HG02588 (cell line): ENCODE results near the gene LARP4B.

Source experiments
- ATAC-seq: cut with Tn5 transposase; IDR thresholded peaks from one replicate; pipeline ENCODE4 v1.9.1; 2021; ENCODE audit warnings: mild to moderate bottlenecking, moderate library complexity; ENCODE audit not compliant: unreplicated experiment

Gene LARP4B

DNA sequence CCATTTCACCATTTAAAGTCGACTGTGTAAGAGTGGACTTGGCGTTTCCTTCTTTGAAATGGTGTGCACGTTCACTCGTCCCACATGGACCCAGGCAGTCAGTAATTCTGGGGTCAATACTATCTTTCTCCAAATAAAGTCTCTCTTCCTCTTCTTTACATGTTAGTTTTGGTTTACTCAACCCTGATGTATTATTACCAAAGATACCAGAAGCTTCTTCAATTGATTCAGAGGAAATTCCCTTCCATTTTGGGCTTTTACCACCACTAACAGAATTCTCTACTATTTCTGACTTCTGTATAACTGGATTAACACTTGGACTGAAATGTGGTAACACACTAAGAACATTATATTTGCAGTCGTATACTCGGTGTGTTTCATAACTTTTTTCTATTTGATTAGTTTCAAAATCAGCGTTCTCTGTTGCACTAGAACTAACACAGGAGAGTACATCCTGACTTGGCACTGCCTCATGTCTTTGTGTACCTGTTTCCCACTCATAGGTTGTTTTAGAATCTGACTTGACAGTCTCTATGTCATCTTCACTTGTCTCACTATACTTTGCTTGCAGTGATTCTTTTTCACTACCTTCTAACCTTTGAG is 60.8 kb downstream of the LARP4B start:
- no peak for ATAC-seq

DNA sequence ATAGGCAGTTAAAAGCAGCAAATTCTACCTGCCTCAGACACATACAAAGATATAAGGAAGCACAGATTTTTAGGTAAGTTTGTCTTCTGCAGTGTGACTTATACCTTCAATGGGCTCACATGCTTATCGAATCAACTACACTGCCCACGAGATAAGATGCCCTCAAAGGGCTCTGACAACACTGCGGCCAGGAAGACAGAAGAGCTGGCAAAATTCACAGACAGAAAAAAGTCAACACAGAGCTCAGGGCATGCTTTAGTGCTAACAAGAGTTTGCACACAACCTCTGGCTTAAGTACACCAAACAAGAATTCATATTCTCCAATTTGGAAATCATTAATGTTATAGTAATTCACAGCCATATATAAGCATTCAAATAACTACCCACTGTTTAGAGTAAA is 62.3 kb downstream of the LARP4B start:
- no peak for ATAC-seq

DNA sequence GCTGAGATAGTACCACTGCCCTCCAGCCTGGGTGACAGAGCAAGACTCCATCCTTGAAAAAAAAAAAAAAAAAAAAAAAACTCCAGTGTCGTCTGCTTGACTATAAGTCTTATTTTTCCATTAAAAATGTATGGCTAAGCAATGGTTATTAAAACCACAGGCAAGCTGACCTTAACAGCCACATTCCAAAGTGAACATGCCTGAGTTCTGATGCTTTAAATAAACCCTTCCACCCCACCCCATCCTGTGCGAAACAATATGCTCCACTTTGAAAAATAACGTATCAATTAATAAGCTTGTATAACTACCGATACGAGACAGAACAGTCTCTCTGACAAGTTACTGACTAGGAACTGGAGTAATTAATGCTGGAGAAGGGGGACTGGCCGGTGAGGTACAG is 63.7 kb downstream of the LARP4B start:
- no peak for ATAC-seq

DNA sequence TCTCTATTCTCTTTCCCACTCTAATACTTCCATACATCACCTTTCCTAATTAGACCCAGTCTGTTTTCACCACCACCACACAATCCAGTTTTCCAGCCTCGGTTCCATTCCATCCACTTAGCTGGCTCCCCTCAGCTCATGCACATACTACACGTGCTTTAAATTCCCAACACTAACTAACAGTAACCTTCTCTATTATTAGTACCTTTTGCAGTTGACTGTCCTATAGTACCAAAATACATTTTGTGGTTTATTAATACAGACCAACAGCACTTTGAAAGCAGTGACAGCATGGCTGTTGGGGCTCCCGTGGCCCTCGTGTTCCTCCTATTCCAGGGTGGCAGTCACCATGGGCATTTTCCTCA is 64.9 kb downstream of the LARP4B start:
- no peak for ATAC-seq

DNA sequence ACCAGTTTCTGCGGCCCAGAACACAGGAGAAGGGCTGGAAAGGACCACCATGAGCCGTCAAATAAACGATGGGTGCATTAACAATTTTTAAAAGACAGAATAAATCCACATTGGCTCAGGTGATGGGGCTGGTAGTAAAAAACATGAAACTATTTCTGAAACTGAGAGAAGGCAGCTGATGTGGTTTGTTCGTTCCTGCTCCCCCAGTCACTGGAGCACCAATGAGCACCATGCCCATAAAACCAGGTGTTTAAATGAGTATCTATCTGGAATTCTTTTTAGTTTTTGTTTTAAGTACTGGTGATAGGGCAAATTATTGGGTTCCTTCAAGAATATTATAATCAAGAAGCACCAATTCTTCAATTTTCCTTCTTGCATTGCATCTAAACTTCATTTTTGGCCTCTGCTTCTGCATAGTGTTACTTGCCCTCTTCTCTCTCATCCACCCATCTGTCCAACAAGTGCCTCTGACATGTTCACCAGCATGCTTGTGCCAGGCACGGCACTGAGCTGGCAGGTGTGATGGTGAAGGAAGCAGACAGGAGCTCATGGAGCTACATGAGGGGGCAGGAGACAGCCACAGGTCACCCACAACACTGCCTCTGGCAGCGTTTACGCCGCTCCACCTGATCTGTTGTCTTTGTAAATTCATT is 65.5 kb downstream of the LARP4B start:
- no peak for ATAC-seq

DNA sequence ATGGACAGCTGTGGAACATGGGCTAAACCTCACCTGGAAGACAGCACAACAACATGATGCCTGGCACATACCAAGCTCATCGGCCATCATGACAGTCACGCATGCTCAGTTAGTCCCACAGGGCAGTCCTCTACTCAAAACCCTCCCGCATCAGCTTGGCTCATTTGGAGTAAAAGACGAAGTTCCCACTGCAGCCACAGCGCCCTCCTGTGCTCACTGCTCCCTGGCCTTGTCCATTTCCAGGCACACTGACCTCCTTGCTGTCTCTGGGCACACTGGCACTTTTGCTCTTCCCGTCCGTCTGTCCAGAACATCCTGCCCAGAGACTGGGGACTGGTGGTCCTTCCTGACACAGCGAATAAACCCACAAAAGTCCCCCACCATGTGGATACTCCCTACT is 66.2 kb downstream of the LARP4B start:
- ATAC-seq: no peak

DNA sequence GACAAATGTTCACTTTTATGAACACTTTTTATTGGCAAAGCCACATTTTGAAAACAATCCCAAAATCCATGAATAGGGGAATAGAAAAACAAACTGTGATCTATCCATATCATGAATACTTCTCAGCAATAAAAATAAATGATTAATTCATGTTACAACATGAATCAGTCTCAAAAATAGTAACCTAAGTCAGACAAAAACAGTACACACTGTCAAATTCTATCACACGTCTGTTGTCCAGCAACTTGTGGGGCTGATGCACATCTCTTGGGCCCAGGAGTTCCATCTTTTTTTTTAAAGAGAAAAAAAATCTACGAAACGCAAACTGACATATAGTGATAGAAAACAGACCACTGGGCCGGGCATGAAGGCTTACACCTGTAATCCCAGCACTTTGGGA is 71.0 kb downstream of the LARP4B start:
- ATAC-seq: no peak

DNA sequence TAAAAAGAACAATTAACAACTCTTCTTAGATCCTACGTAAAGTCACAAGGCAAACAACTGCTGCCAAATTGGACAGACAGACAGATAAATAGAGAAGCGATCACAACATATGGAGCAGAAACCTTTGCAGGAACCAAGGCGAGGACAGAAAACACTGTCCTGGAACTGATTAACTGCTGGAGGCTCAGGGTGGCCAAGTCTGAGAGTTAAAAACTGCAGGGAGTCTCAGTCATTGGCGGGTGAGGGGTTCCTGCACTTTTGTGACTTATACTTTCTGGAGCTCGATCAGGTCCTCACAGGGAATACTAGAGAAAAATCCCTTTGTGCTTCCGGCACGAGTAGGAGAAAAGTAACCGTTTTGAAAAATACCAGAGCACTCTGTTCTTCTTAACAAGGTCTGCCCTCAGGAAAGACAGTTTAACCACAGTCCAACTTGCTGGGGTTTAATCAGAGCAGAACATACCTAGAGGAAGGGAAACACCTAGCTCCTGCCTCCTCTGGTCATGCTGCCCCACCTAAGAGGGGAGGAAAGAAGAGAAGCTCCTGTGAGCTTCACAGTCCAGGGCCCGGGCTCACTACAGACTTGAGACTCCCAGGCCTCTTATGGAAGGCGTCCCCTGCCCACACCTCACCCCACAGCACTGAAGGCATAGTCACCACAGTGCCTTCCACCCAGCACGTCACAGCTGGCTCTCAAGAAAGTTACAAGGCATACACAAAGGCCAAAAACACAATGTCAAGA is 74.9 kb downstream of the LARP4B start:
- ATAC-seq: no peak

DNA sequence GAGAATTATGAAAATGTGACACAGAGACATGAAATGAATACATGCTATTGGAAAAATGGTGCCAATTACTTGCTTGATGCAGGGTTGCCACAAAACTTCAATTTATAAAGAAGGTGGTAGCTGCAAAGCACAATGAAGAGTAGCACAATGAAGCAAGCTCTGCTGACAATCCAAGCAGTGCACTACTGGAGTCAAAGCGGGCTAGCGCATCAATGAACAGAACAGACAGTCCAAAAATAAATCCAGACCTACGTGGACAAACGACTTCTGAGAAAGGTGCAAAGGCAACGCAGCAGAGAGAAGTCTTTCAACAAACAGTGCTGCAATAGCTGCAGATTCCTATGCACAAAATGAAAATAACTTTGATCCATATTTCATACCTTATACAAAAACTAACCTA is 75.8 kb downstream of the LARP4B start:
- ATAC-seq: no peak

DNA sequence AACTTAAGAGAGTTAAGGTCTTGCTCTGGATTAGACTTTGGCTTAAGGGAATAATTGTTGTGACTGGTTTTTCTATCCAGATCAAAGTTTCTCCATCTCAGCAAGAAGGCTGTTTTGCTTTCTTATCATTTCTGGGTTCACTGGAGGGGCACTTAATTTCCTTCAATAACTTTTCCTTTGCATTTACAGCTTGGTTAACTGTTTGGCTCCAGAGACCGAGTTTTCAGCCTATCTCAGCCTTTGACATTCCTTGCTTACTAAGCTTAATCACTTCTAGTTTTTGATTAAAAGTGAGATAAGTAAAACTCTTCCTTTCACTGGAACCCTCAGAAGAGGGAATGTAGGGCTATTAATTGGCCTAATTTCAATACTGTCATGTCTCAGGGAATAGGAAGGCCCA is 76.4 kb downstream of the LARP4B start:
- ATAC-seq: no peak

DNA sequence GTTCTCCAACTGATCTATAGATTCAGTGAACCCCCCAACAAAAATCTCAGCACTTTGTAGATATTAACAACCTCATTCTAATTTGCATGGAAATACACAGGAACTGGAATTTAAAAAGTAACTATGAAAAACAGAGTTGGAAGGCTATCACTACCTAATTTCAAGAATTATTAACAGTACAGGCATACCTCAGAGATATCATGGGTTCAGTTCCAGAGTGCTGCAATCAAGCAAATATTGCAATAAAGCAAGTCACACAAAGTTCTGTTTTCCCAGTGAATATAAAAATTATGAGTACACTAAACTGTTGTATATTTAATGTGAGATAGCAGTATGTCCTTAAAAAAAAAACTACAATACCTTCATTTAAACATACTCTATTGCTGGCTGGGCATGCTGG is 78.5 kb downstream of the LARP4B start:
- no peak for ATAC-seq

DNA sequence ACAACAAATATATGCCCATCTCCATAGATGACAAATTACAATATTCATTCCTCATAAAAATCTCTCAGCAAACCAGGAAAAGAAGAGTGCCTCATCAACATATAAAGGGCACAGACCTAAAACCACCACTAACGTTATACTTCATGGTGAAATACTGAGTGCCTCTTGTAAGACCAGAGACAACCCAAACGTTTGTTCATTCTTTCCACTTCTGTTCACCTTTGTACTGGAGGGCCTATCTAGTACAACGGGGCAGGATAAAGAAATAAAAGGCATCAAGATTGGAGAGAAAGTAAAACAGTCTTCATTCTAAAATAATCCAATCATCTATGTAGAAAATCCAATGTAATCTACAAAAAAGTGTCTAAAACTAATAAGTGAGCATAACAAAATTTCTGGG is 79.1 kb downstream of the LARP4B start:
- no peak for ATAC-seq

DNA sequence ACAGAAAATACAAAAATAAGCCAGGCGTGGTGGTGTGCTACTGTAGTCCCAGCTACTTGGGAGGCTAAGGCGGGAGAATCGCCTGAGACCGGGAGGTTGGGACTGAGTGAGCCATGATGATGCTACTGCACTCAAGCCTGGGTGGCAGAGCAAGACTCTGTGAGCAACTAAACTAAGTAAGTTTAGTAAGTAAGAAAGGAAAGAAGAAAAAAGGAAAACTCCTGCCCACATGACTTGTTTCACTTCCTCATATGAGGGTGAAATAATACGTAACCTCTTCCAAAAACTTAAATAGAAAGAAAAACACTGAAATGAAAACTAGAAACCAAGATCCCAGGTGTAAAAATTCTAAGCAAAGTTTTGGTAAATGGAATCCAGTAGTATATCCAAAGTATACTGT is 79.6 kb downstream of the LARP4B start:
- ATAC-seq: peak; percentile 89

DNA sequence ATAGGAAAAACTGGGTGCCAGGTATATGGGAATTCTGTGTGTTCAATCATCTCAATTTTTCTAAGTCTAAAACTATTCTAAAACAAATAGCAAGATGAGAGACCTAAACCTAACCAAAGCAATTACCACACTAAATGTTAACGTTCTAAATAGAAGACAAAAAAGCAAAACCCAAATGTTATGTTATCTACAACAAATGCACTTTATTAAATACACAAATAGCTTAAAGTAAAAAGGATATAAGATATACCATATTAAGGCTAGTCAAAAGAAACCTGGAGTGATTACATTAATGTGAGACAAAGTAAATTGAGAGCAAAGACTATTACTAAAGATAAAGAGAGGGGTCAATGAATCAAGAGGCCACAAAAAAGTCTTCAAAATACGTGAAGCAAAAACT is 81.4 kb downstream of the LARP4B start:
- no peak for ATAC-seq

DNA sequence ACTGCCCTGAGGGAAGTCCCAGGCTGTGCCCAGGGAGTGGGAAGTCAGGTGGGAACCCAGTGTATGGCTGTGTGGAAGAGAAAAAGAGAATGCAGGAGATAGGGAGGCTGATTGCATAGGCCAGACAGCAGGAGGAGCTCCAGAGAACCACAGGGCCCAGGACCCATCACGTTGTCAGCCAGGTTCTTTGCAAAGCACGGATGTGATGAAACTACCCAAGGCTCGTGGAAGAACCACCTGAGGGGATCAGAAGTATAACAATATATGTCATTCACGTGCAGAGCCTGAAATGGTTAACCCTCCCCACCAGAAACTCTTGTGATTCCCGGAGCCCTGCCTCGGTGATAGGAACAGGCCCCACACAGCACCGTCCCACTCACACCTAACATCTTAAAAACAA is 83.6 kb downstream of the LARP4B start:
- no peak for ATAC-seq

DNA sequence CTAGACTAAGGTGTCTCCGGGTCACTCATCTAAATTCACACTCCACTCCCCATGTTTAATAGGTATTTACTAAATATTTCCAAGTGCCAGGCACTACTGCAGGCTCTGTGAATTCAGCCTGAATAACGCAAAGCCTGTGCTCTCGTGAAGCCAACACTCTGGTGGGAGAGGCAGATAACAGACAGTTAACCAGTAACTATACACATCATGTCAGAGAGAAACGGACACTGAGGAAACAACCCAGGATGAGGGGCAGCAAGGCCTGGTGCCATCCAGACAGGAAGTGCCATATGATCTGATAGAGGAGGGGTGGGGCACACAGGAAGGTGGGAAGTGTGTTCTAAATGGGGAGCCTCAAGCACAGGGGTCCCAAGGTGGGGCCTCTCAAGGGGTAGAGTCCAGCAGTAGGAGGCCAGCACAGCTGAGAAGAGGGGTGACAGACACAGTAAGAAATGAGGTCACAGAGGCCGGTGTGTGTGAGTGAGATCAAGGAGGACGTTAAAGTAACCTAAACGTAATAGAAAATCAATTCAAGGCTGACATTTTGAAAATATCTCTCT is 85.3 kb downstream of the LARP4B start:
- ATAC-seq: no peak

DNA sequence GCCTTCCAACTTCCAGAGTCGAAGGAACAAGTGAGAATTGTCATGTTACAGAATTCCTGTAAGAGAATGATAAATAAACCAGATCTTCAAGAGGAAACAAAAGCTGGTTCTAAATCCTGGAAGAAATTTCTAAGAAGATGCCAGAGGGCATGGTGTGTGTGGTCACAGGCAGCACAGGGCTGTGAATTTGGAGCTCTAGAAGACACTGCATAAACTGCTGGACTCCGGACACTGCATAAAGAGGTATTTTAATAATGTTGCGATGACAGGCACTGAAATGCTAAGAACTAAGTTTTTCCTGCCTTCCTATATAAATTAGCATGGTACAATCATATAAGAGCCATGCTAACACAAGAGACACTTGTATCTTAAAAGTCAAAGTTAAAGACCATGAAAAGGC is 86.0 kb downstream of the LARP4B start:
- no peak for ATAC-seq

DNA sequence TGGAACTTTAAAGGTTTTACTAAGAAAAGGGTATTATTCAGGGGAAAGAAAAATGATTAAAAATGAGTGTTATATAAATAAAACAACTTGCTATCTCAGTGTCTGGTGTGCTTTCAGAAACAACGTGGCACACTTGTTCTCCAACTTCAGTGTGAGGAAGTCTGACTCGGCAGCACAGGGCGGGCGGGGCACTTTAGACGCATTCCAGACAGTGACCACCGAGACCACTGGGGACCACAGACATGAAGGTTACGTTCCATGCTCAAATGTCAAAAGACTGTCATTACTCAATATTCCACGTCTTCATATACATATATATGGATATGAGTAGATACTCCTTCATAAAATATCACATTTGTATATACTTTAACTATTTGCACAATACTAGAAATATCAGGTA is 87.0 kb downstream of the LARP4B start:
- ATAC-seq: no peak

DNA sequence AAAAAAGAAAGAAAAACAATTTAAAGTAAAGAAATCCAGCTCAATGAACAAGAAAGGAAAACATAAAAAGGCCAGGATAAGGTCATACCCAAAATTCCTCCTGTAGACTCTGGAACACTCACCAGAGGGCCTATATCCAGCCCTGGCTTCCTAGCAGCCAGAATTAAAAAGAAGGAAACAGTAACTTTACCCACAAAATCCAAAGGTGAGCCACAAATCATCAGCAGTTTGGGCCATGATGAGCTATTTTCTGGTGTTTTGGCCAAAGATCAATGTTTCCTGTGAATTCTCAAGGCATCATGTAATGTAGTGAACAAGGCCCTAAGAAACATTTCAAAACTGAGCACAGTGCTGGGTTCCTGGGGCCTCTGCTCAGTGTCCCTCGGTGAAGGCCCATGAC is 87.8 kb downstream of the LARP4B start:
- no peak for ATAC-seq

DNA sequence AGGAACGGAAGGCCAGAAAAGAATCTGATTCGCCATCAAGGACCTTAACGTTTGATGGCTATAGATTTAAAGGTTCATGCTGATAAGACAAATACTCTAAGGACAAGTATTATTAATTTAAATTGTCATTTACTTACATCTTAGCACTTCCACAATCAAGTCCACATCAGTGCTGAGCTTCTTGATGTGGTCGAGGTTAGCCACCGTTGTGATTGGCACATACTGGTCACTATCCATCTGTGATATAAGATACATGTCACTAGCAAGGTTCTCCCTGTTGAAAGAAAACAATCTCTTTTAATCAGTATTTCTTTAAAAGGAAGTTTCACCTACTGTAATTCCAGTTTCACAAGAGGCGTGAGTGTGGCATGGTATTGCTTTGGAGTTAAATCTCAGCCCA is 88.7 kb downstream of the LARP4B start:
- ATAC-seq: no peak

DNA sequence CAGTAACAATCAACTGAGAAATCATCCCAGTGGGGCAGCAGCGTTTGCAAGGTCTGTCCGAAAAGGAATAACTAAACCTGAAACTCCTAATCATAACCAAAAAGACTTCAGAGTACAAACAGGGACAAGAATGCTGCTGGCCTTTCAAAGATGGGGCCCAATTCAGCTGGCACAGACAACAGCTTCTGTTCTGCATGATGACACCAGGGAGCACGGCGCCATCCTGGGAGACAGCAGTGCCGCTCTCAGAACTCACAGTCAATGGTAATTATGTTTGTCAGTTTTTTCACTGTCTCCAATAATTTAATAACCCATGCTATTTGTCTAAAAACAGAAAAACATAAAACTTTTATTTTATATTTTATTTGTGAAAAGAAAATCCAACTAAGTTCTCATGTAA is 90.0 kb downstream of the LARP4B start:
- no peak for ATAC-seq

DNA sequence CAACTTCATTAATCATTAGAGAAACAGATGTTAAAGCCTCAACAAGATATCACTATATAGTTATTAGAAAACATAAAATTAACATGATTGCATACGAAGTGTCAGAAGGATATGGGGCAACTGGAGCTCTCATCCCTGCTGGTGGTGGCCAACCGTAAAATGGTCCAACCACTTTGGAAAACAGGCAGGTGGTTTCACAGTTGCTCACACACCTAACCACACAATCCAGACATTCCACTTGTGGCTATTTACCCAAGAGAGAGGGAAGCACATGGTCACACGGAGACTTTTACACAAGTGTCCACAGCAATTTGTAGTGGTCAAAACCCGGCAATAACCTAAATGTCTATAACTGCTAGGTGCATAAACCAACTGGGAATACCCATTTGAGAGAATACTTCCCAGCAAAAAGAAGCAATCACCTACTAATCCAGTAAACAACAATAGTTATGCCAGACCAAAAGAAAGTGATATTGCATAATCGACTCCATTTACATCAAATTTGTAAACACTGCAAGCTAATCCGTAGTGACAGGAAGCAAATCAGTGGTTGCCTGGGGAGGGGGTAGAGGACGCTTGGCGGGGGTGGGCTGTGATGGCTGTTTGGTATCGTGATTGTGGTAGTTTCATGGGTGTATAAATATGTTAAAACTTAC is 91.8 kb downstream of the LARP4B start:
- ATAC-seq: no peak
